Liver (tissue), 9 donors: ENCODE results near the gene KDM4C. TPM values are rescaled to one million over a fixed set of nuclear protein-coding genes. Genes with fewer than 3 reads are reported as not detected.

Experiments used
- DNase-seq: peaks from one replicate; pipeline ENCODE4 v3.0.0-alpha.2; 2017; ENCODE audit warnings: low spot score
- H3K27ac ChIP-seq, 2 donors: one replicate each; pipeline ENCODE4 v1.7.0; 2013; ENCODE audit warnings: inconsistent platforms in 2 of 2, low read length in 2 of 2, control low read depth in 1 of 2, low read depth in 1 of 2, mild to moderate bottlenecking in 1 of 2
- H3K27me3 ChIP-seq, 4 donors: one replicate each; pipeline versions ENCODE4 v1.6.1 to v1.7.0; 2013; ENCODE audit warnings: low read length in 3 of 4, inconsistent platforms in 1 of 4, mild to moderate bottlenecking in 1 of 4, moderate library complexity in 1 of 4; ENCODE audit not compliant: control insufficient read depth in 4 of 4, insufficient read depth in 4 of 4
- H3K36me3 ChIP-seq, 4 donors: one replicate each; pipeline versions ENCODE4 v1.6.1 to v1.7.0; 2013; ENCODE audit warnings: low read length in 3 of 4, mild to moderate bottlenecking in 3 of 4, low read depth in 1 of 4, moderate library complexity in 1 of 4; ENCODE audit not compliant: control insufficient read depth in 4 of 4, insufficient read depth in 3 of 4
- H3K4me1 ChIP-seq, 4 donors: one replicate each; pipeline versions ENCODE4 v1.6.1 to v1.7.0; 2013; ENCODE audit warnings: low read length in 3 of 4, mild to moderate bottlenecking in 3 of 4, moderate library complexity in 1 of 4; ENCODE audit not compliant: control insufficient read depth in 4 of 4, insufficient read depth in 4 of 4
- H3K4me3 ChIP-seq, 3 donors: one replicate each; pipeline versions ENCODE4 v1.6.1 to v1.7.0; 2013; ENCODE audit warnings: low read length in 3 of 3, control low read depth in 1 of 3, low read depth in 1 of 3, mild to moderate bottlenecking in 1 of 3
- H3K9ac ChIP-seq, 2 donors: one replicate each; pipeline ENCODE4 v1.7.0; 2013; ENCODE audit warnings: low read length in 2 of 2, mild to moderate bottlenecking in 2 of 2, moderate library complexity in 2 of 2, control low read depth in 1 of 2, low read depth in 1 of 2
- H3K9me3 ChIP-seq, 4 donors: one replicate each; pipeline versions ENCODE4 v1.6.1 to v1.7.0; 2013; ENCODE audit warnings: low read length in 3 of 4; ENCODE audit not compliant: control insufficient read depth in 4 of 4
- EGR1 ChIP-seq, 2 donors: IDR thresholded peaks; 2 replicates each; pipeline ENCODE4 v1.6.1; 2016 to 2018; ENCODE audit warnings: antibody characterized with exemption in 2 of 2, low read depth in 2 of 2
- FOXA1 ChIP-seq: IDR thresholded peaks from 2 replicates; pipeline ENCODE4 v1.6.1; 2016; ENCODE audit warnings: antibody characterized with exemption
- FOXA2 ChIP-seq: IDR thresholded peaks from 2 replicates; pipeline ENCODE4 v1.6.1; 2016; ENCODE audit warnings: antibody characterized with exemption
- GABPA ChIP-seq, 2 donors: IDR thresholded peaks in 1 of 2; conservative IDR thresholded peaks in 1 of 2; 2 replicates each; pipeline ENCODE4 v1.6.1; 2016; ENCODE audit warnings: antibody characterized with exemption in 2 of 2, mild to moderate bottlenecking in 1 of 2, moderate library complexity in 1 of 2
- HNF4A ChIP-seq, 2 donors: conservative IDR thresholded peaks; 2 replicates each; pipeline ENCODE4 v1.6.1; 2016; ENCODE audit warnings: antibody characterized with exemption in 2 of 2, mild to moderate bottlenecking in 2 of 2
- NR2F2 ChIP-seq: IDR thresholded peaks from 2 replicates; pipeline ENCODE4 v1.6.1; 2016; ENCODE audit warnings: antibody characterized with exemption
- RAD21 ChIP-seq, 2 donors: IDR thresholded peaks; 2 replicates each; pipeline ENCODE4 v1.6.1; 2016; ENCODE audit warnings: antibody characterized with exemption in 2 of 2, mild to moderate bottlenecking in 2 of 2
- RXRA ChIP-seq, 2 donors: IDR thresholded peaks; 2 replicates each; pipeline ENCODE4 v1.6.1; 2017 to 2018; ENCODE audit warnings: antibody characterized with exemption in 2 of 2, mild to moderate bottlenecking in 1 of 2
- SP1 ChIP-seq: IDR thresholded peaks from 2 replicates; pipeline ENCODE4 v1.6.1; 2018; ENCODE audit warnings: antibody characterized with exemption, mild to moderate bottlenecking
- TAF1 ChIP-seq: conservative IDR thresholded peaks from 2 replicates; pipeline ENCODE4 v1.6.1; 2016; ENCODE audit warnings: antibody characterized with exemption, mild to moderate bottlenecking
- YY1 ChIP-seq: IDR thresholded peaks from 2 replicates; pipeline ENCODE4 v1.6.1; 2016; ENCODE audit warnings: antibody characterized with exemption, mild to moderate bottlenecking
- WGBS: extraction: QIAGEN DNeasy Blood & Tissue Kit; methylation state at CpG from one replicate; pipeline ENCODE4 v1.1.7; 2013; 5-methylcytosine and 5-hydroxymethylcytosine counted together
- polyA plus RNA-seq, 2 donors: library from polyadenylated mRNA; stranded (reverse) in 1 of 2; unstranded in 1 of 2; fragments of 200-250 nt in 1 of 2; fragments of >200 nt in 1 of 2; fragmentation: Nextera tagmentation in 1 of 2; extraction: Ambion mirVana in 1 of 2; gene quantifications; one replicate each; pipeline versions ENCODE4 v1.2.1 to v1.2.3, GENCODE V29; 2013 to 2015
- total RNA-seq, 2 donors: library from RNA; depleted of rRNA; stranded (reverse); fragments of >200 nt; gene quantifications; one replicate each; pipeline ENCODE4 v1.2.3, GENCODE V29; 2014
- TF ChIP-seq, protein P1 (sequence below): IDR thresholded peaks from 2 replicates; pipeline ENCODE4 v1.6.1; 2016; ENCODE audit warnings: antibody characterized with exemption
- TF ChIP-seq, protein P2 (sequence below): IDR thresholded peaks from 2 replicates; pipeline ENCODE4 v1.6.1; 2016; ENCODE audit warnings: antibody characterized with exemption
- TF ChIP-seq, protein P3 (sequence below): IDR thresholded peaks from 2 replicates; pipeline ENCODE4 v1.6.1; 2016; ENCODE audit warnings: antibody characterized with exemption, mild to moderate bottlenecking
- TF ChIP-seq, protein P4 (sequence below): IDR thresholded peaks from 2 replicates; pipeline ENCODE4 v1.6.1; 2016; ENCODE audit warnings: antibody characterized with exemption
- donor health status: healthy.
- donor health status: healthy.
- donor health status: healthy.
- donor health status: healthy.
- donor health status: healthy.

KDM4C gene
- total and polyA plus RNA-seq, 4 donors, result 4.3 to 40.2 (median 24.0) TPM

DNA sequence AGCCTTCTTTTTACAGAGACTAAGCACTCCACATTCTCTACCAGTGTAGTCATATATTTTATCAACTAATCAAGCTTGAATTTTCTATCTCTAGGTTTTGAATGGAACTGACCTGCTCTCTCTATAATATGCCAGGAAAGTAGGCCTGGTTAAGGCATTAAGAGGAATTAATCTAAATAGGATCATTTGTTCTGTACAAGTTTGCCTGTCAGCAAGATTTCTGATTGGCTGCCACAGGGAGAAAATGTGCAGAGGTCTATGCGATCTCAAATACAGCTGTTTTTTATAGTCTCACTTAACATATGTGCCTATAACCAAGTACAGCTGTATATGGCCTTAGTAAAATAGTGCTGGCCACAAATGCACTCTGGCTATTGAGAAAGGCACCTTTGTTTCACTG is 418.8 kb downstream of the KDM4C start:
- no peaks in the 10 kb centered on the region for H3K9me3 ChIP-seq
- peaks cover 4 to 16% (median 12%) of the 10 kb centered on the region in 4 donors for H3K36me3 ChIP-seq
- no peaks in the 10 kb centered on the region for H3K4me1 ChIP-seq
- no peak overlapping the region for H3K4me3 ChIP-seq
- 97% methylated on average over 1 of the region's 1 CpG for WGBS
- TF ChIP-seq RXRA (IDR thresholded peaks at IDR 0.05) (no peak), EGR1 (IDR thresholded peaks at IDR 0.05; ENCODE audit: low read depth in 2 of 2) (no peak), HNF4A (conservative IDR thresholded peaks at IDR 0.05) (no peak), SP1 (no peak), FOXA1 (no peak), NR2F2 (no peak), FOXA2 (no peak), TAF1 (no peak)
- TF ChIP-seq, protein P1, sequence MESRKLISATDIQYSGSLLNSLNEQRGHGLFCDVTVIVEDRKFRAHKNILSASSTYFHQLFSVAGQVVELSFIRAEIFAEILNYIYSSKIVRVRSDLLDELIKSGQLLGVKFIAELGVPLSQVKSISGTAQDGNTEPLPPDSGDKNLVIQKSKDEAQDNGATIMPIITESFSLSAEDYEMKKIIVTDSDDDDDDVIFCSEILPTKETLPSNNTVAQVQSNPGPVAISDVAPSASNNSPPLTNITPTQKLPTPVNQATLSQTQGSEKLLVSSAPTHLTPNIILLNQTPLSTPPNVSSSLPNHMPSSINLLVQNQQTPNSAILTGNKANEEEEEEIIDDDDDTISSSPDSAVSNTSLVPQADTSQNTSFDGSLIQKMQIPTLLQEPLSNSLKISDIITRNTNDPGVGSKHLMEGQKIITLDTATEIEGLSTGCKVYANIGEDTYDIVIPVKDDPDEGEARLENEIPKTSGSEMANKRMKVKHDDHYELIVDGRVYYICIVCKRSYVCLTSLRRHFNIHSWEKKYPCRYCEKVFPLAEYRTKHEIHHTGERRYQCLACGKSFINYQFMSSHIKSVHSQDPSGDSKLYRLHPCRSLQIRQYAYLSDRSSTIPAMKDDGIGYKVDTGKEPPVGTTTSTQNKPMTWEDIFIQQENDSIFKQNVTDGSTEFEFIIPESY, result no peak
- TF ChIP-seq, protein P2, sequence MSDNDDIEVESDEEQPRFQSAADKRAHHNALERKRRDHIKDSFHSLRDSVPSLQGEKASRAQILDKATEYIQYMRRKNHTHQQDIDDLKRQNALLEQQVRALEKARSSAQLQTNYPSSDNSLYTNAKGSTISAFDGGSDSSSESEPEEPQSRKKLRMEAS, result no peak
- TF ChIP-seq, protein P3, sequence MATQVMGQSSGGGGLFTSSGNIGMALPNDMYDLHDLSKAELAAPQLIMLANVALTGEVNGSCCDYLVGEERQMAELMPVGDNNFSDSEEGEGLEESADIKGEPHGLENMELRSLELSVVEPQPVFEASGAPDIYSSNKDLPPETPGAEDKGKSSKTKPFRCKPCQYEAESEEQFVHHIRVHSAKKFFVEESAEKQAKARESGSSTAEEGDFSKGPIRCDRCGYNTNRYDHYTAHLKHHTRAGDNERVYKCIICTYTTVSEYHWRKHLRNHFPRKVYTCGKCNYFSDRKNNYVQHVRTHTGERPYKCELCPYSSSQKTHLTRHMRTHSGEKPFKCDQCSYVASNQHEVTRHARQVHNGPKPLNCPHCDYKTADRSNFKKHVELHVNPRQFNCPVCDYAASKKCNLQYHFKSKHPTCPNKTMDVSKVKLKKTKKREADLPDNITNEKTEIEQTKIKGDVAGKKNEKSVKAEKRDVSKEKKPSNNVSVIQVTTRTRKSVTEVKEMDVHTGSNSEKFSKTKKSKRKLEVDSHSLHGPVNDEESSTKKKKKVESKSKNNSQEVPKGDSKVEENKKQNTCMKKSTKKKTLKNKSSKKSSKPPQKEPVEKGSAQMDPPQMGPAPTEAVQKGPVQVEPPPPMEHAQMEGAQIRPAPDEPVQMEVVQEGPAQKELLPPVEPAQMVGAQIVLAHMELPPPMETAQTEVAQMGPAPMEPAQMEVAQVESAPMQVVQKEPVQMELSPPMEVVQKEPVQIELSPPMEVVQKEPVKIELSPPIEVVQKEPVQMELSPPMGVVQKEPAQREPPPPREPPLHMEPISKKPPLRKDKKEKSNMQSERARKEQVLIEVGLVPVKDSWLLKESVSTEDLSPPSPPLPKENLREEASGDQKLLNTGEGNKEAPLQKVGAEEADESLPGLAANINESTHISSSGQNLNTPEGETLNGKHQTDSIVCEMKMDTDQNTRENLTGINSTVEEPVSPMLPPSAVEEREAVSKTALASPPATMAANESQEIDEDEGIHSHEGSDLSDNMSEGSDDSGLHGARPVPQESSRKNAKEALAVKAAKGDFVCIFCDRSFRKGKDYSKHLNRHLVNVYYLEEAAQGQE, result no peak
- TF ChIP-seq, protein P4, sequence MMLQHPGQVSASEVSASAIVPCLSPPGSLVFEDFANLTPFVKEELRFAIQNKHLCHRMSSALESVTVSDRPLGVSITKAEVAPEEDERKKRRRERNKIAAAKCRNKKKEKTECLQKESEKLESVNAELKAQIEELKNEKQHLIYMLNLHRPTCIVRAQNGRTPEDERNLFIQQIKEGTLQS, result no peak
- H3K27ac ChIP-seq, result no peak overlapping the region
- DNase-seq, result no peak
- no peak overlapping the region for H3K9ac ChIP-seq
- no peaks in the 10 kb centered on the region for H3K27me3 ChIP-seq

DNA sequence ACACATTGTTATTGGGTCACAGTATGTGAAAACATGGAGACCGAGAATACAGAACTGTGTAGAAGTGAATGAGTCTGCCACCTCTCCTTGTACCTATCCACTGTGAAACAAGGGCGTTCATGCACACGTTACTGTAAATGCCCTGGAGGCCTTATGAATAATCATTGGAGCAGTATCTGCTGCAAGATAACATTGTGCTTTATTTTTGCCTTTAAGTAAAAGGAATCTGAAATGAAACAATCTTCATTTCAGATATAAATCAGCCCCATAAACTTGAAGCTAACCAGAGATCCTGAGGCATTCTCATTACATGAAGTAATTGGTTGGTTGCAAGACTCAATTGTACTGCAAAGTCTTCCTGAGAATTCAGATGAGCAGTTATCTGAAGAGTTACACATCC is 419.6 kb downstream of the KDM4C start:
- DNase-seq, result no peak
- Histone ChIP-seq H3K4me3 (no peak overlapping the region), H3K4me1 (no peaks in the 10 kb centered on the region), H3K36me3 (peaks cover 2 to 16% (median 12%) of the 10 kb centered on the region in 4 donors), H3K9me3 (no peaks in the 10 kb centered on the region), H3K27me3 (no peaks in the 10 kb centered on the region), H3K27ac (no peak overlapping the region), H3K9ac (no peak overlapping the region)
- 97% methylated on average over 3 of the region's 3 CpGs for WGBS
- TF ChIP-seq YY1 (no peak), HNF4A (conservative IDR thresholded peaks at IDR 0.05) (no peak), FOXA2 (no peak), SP1 (no peak), RAD21 (IDR thresholded peaks at IDR 0.05) (no peak), GABPA (IDR thresholded peaks at IDR 0.05 in 1 of 2, conservative IDR thresholded peaks at IDR 0.05 in 1 of 2) (no peak), NR2F2 (no peak), FOXA1 (no peak)
- TF ChIP-seq, protein P2, result no peak
- TF ChIP-seq, protein P1, result no peak
